Spleen (tissue), 11 donors: ENCODE data around the gene SLC9A3. TPM values are rescaled to one million over a fixed set of nuclear protein-coding genes. Genes with fewer than 3 reads are reported as not detected.
A peak's percentile ranks its signal among the peaks of the same experiment; 100 is the strongest.

Experiments used
- DNase-seq: peaks from one replicate; pipeline ENCODE4 v3.0.0-alpha.2; 2020
- H3K27ac ChIP-seq, 8 donors: fragments of 200-600 bp; sonication (generic) in 7 of 8; 1 replicate in 4 of 8; 2 replicates in 4 of 8; pipeline versions ENCODE4 v1.5.0 to v1.8.0; 2016 to 2021; ENCODE audit warnings: inconsistent platforms in 4 of 8, mild to moderate bottlenecking in 4 of 8, moderate library complexity in 1 of 8
- H3K27me3 ChIP-seq, 7 donors: fragments of 200-600 bp; sonication (generic) in 6 of 7; replicated peaks in 1 of 7; 1 replicate in 4 of 7; 2 replicates in 3 of 7; pipeline versions ENCODE4 v1.5.0 to v1.8.0; 2016 to 2021; ENCODE audit warnings: inconsistent platforms in 3 of 7, mild to moderate bottlenecking in 1 of 7
- H3K36me3 ChIP-seq, 6 donors: fragments of 200-600 bp; sonication (generic) in 5 of 6; 1 replicate in 4 of 6; 2 replicates in 2 of 6; pipeline versions ENCODE4 v1.5.0 to v1.8.0; 2016 to 2021; ENCODE audit warnings: inconsistent platforms in 2 of 6
- H3K4me1 ChIP-seq, 6 donors: fragments of 200-600 bp; sonication (generic) in 5 of 6; 1 replicate in 3 of 6; 2 replicates in 3 of 6; pipeline versions ENCODE4 v1.5.0 to v1.8.0; 2016 to 2021; ENCODE audit warnings: inconsistent platforms in 3 of 6
- H3K4me3 ChIP-seq, 8 donors: fragments of 200-600 bp; sonication (generic) in 7 of 8; 1 replicate in 4 of 8; 2 replicates in 4 of 8; pipeline versions ENCODE4 v1.5.0 to v1.8.0; 2016 to 2021; ENCODE audit warnings: inconsistent platforms in 4 of 8, mild to moderate bottlenecking in 4 of 8, moderate library complexity in 2 of 8
- H3K9me3 ChIP-seq, 8 donors: fragments of 200-600 bp; sonication (generic) in 7 of 8; 1 replicate in 4 of 8; 2 replicates in 4 of 8; pipeline versions ENCODE4 v1.5.0 to v1.8.0; 2016 to 2021; ENCODE audit warnings: inconsistent platforms in 4 of 8
- CTCF ChIP-seq, 11 experiments: fragments of 200-600 bp in 7 of 11; fragments of 450-650 bp in 4 of 11; sonication (generic) in 4 of 11; IDR thresholded peaks in 8 of 11; conservative IDR thresholded peaks in 3 of 11; 1 replicate in 7 of 11; 2 replicates in 4 of 11; pipeline versions ENCODE4 v1.4.0 to v1.8.0; 2016 to 2021; ENCODE audit warnings: antibody characterized with exemption in 11 of 11, inconsistent platforms in 4 of 11, mild to moderate bottlenecking in 1 of 11
- POLR2A ChIP-seq, 3 donors: fragments of 450-650 bp; IDR thresholded peaks; one replicate each; pipeline ENCODE4 v1.5.1; 2017; ENCODE audit warnings: antibody characterized with exemption in 3 of 3, mild to moderate bottlenecking in 1 of 3
- POLR2AphosphoS5 ChIP-seq, 3 donors: sonication (generic); formaldehyde crosslinking; IDR thresholded peaks; one replicate each; pipeline ENCODE4 v1.5.1; 2017; ENCODE audit warnings: antibody characterized with exemption in 3 of 3
- WGBS, 5 donors: extraction: QIAGEN DNeasy Blood & Tissue Kit in 3 of 5; methylation state at CpG; one replicate each; pipeline versions ENCODE4 v1.1.5 to v1.1.7; 2013 to 2018; 5-methylcytosine and 5-hydroxymethylcytosine counted together
- intact Hi-C: fragments of 100-400 bp; cut with DNase I; formaldehyde crosslinking; loops from one replicate; pipeline ENCODE4 v1.15.0; 2023; ENCODE audit warnings: low total_unique reads
- polyA plus RNA-seq, 3 donors: library from polyadenylated mRNA; stranded (reverse); fragments of 200-250 nt; gene quantifications; one replicate each; pipeline ENCODE4 v1.2.1, GENCODE V29; 2013
- total RNA-seq, 7 donors: library from RNA; depleted of rRNA in 3 of 7; stranded (reverse); fragments of >200 nt in 3 of 7; fragmentation: NEBNext Ultra II Directional in 4 of 7; extraction: Animal tissue kit (Norgen Biotek cat#: 25700) in 4 of 7; gene quantifications; one replicate each; pipeline versions ENCODE4 v1.1.0 to v1.2.1, GENCODE V29; 2016 to 2021
- donor health status: healthy with polysubstance abuse.
- donor health status: DM: no; HTN: no; CAD: no; lungs with moderate emphysema.
- donor health status: DM: no; HTN: no; CAD: no.
- donor health status: Bipolar disorder and iron deficiency.
- donor health status: healthy.
- donor health status: DM: no; HTN: no; CAD: no.
- donor health status: DM: yes; HTN: yes; CAD: no.

SLC9A3 gene
- total and polyA plus RNA-seq, 10 donors: 1.0 to 3.2 (median 1.5) TPM

- Histone ChIP-seq H3K27ac (no peak overlapping the region), H3K4me3 (no peak overlapping the region), H3K4me1 (peaks cover 13 to 29% (median 18%) of the 10 kb centered on the region in 6 donors), H3K9me3 (no peaks in the 10 kb centered on the region), H3K27me3 (peaks cover 0 to 95% (median 68%) of the 10 kb centered on the region in 7 donors), H3K36me3 (no peaks in the 10 kb centered on the region)
- DNase-seq: peak; percentile 71
- intact Hi-C loops: no loop called here
- TF ChIP-seq CTCF (IDR thresholded peaks at IDR 0.05 in 8 of 11, conservative IDR thresholded peaks at IDR 0.05 in 3 of 11) (no peak), POLR2A (IDR thresholded peaks at IDR 0.05) (no peak), POLR2AphosphoS5 (IDR thresholded peaks at IDR 0.05) (no peak)
- 83 to 89% (median 87%) methylated on average over 28 to 41 of the region's 41 CpGs for WGBS, 5 donors
These were observed 10.8 kb upstream of the SLC9A3 start for GRCh38 chr5:534743-535671.

GRCh38 chr5:533955-534742, 9.9 kb upstream of the SLC9A3 start:
- Histone ChIP-seq H3K27ac (no peak overlapping the region), H3K36me3 (no peaks in the 10 kb centered on the region), H3K27me3 (peaks cover 0 to 91% (median 67%) of the 10 kb centered on the region in 7 donors), H3K4me3 (no peak overlapping the region), H3K4me1 (peaks cover 21 to 31% (median 25%) of the 10 kb centered on the region in 6 donors), H3K9me3 (no peaks in the 10 kb centered on the region)
- intact Hi-C loops: no loop called here
- TF ChIP-seq POLR2A (IDR thresholded peaks at IDR 0.05) (no peak), CTCF (IDR thresholded peaks at IDR 0.05 in 8 of 11, conservative IDR thresholded peaks at IDR 0.05 in 3 of 11) (no peak), POLR2AphosphoS5 (IDR thresholded peaks at IDR 0.05) (no peak)
- peak; percentile 74 for DNase-seq
- 72 to 80% (median 75%) methylated on average over 19 to 36 of the region's 36 CpGs for WGBS, 5 donors

GRCh38 chr5:533243-533954, 9.2 kb upstream of the SLC9A3 start:
- H3K27me3 ChIP-seq: peaks cover 0 to 91% (median 69%) of the 10 kb centered on the region in 7 donors
- intact Hi-C loops: no loop called here
- H3K4me3 ChIP-seq: no peak overlapping the region
- no peak for TF ChIP-seq POLR2AphosphoS5 (IDR thresholded peaks at IDR 0.05)
- no peak for TF ChIP-seq CTCF (IDR thresholded peaks at IDR 0.05 in 8 of 11, conservative IDR thresholded peaks at IDR 0.05 in 3 of 11)
- no peak for TF ChIP-seq POLR2A (IDR thresholded peaks at IDR 0.05)
- H3K4me1 ChIP-seq: peaks cover 23 to 37% (median 31%) of the 10 kb centered on the region in 6 donors
- H3K36me3 ChIP-seq: no peaks in the 10 kb centered on the region
- no peaks in the 10 kb centered on the region for H3K9me3 ChIP-seq
- no peak overlapping the region for H3K27ac ChIP-seq
- WGBS, 5 donors: 65 to 77% (median 71%) methylated on average over 11 to 24 of the region's 24 CpGs
- DNase-seq: peak; percentile 63
